GM18517 (cell line): ENCODE data around the gene RPL13.

Experiments used
- ATAC-seq: cut with Tn5 transposase; IDR thresholded peaks from one replicate; pipeline ENCODE4 v1.9.1; 2021; ENCODE audit warnings: mild to moderate bottlenecking, moderate library complexity; ENCODE audit not compliant: unreplicated experiment

Gene RPL13

GRCh38 chr16:89596061-89596689 is 35.7 kb downstream of the RPL13 start:
- ATAC-seq: no peak

- ATAC-seq: no peak
Observed at GRCh38 chr16:89596957-89597649, 36.6 kb downstream of the RPL13 start.

- ATAC-seq: no peak
Observed at GRCh38 chr16:89598199-89598598, 37.7 kb downstream of the RPL13 start.

GRCh38 chr16:89599451-89599858 is 39.0 kb downstream of the RPL13 start:
- ATAC-seq: no peak

- ATAC-seq: no peak
Observed at GRCh38 chr16:89599902-89600301, 39.4 kb downstream of the RPL13 start.

GRCh38 chr16:89600427-89600826 is 39.9 kb downstream of the RPL13 start:
- ATAC-seq: no peak

- ATAC-seq: no peak
Observed at GRCh38 chr16:89600956-89601355, 40.5 kb downstream of the RPL13 start.

GRCh38 chr16:89601906-89602272 is 41.4 kb downstream of the RPL13 start:
- no peak for ATAC-seq

GRCh38 chr16:89602273-89602951 is 41.9 kb downstream of the RPL13 start:
- no peak for ATAC-seq

GRCh38 chr16:89602952-89603590 is 42.6 kb downstream of the RPL13 start:
- no peak for ATAC-seq

- no peak for ATAC-seq
Observed at GRCh38 chr16:89604764-89605163, 44.3 kb downstream of the RPL13 start.

GRCh38 chr16:89605186-89605970 is 44.9 kb downstream of the RPL13 start:
- no peak for ATAC-seq

- ATAC-seq: no peak
Observed at GRCh38 chr16:89606006-89606405, 45.5 kb downstream of the RPL13 start.

- no peak for ATAC-seq
Observed at GRCh38 chr16:89607453-89607852, 47.0 kb downstream of the RPL13 start.

- ATAC-seq: no peak
Observed at GRCh38 chr16:89607937-89608740, 47.7 kb downstream of the RPL13 start.

- no peak for ATAC-seq
Observed at GRCh38 chr16:89610108-89610453, 49.6 kb downstream of the RPL13 start.

GRCh38 chr16:89612415-89613166 is 52.1 kb downstream of the RPL13 start:
- no peak for ATAC-seq

GRCh38 chr16:89613231-89613953 is 52.9 kb downstream of the RPL13 start, which contains the start of gene DPEP1:
Gene DPEP1 (plus strand): TSS chr16:89613642. CDS start chr16:89630411, 16,769 bp downstream.
- no peak for ATAC-seq
